ENCODE data around the gene BUD13.
A peak's percentile ranks its signal among the peaks of the same experiment; 100 is the strongest.

The BUD13 gene

DNA sequence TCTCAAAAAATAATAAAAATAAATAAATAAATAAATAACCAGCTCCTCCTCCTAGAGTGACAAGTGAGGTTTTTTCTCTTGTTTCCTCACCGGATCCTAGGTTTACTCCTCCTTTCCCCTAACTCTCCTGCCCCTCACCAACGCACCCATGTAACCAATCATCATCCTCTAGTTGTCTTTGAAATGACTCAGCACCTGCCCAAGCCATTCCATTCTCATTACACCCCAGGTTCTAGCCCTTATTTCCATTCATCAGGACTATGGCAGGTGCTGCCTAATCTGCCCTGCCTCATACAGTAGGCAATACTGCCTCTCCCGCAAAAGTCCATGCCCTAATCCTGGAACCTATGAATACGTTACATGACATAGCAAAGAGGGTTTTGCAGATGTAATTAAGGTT is 60.4 kb downstream of the BUD13 start:
- no peak for DNase-seq

DNA sequence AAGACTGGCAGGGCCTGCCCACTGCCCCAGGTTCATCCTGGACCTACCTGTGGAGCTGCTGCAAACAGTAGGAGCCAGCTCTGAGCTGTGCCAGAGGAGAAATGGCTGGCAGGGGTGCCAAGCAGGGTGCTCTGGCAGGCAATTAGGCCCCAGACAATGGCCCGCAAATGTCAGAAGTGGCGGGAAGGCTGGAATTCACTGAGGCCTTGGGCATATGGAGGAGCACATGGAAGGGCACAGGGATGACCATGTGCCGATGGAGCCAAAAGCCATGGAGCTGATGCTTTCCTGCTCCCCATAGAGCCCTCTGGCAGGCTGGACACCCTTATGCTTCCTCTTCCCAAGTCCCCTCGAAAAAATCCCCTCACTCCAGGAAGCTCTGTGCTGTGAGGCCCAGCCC is 62.0 kb downstream of the BUD13 start:
- no peak for DNase-seq

GRCh38 chr11:116710001-116710674 is 62.6 kb downstream of the BUD13 start:
- DNase-seq = no peak

- no peak for DNase-seq
These were observed 65.0 kb downstream of the BUD13 start for GRCh38 chr11:116707746-116708145.

GRCh38 chr11:116707161-116707629 is 65.6 kb downstream of the BUD13 start:
- DNase-seq = peak; percentile 37

DNA sequence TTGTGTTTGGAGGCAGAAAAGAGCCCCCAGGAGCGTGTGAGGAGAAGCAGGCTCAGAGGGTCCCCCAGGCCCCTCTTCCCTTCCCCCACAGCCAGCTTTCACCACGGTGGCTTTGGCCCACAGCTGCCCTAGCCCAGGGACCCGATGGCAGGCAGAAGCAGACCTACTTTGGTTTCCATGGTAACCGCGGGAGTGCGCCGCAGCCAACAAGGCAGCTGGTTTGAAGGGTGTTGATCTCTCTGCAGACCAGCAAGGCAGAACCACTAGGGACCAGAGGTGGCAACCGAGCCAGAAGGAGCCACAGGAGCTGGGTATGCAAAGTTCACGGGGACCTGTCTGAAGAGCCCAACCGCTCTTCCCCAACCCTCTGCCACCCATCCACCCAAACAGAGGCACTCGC is 69.4 kb downstream of the BUD13 start:
- DNase-seq = peak; percentile 91

DNA sequence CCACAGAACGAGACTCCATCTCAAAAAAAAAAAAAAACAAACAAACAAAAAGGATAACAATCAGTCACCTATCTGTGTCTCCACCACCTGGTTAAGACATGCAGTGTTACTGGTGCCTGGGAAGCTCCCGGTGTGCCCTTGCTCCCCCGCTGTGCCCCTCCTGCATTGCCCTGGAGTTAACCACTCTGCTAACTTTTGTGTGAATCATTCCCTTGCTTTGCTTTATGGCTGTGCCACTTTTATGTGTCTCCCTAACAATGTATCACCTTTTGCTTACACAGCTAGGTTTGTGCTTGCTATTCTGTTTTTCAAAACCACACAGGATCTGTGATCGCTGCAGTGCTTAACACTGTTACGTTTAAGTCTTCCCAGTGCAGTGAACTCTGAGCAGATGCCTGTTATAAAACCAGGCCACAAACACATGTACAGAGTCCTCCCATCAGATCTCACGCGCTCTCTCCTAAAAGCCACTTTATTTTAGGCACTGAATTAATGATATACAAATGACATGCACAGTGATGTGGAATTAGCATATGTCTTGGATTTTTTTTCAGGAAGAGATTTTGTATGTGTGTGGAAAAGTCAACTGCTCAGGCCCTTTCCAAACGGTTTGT is 69.9 kb downstream of the BUD13 start:
- DNase-seq = no peak

DNA sequence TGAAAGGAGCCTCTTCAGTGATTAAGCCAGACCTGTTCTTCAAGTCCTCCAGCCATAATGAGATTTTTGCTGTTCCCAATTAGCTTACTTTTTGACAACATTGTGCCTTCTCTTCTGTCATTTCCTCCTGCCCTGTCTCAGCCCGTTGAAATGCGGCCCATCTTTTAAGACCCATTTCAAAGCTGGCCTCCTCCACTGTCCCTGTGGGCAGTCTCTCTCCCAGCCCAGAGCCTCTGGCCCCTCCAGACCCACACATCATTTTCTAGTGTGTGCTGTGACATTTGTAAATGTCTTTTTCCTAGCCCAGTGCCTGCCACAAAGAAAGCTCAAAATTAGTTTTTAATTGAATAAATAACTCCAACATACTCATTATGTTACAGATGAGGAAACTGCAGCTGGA is 70.9 kb downstream of the BUD13 start:
- no peak for DNase-seq

DNA sequence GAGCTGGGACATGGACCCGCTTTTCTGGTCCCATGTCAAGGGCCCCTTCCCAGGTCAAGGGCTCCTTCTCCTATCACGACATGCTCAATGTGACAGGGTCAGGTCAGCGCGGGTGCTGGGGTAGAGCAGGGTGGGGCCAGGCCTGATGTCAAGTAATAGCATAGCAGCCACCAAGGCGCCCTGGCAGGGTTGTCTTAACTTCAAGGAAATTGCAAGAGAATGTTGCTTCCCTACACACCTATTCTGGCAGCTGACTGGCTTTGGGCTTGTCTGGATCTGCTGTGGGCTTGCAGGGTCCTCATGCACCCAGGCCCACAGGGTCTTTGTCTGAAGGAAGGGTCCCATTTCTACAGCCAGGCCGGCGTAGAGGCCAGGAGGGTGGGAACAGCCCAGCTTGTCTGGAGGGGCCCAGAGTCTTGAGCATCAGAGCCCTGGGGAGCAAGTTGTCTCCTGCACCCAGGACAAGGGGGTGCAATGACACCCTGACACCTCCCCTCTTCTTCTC is 71.4 kb downstream of the BUD13 start:
- no peak for DNase-seq

DNA sequence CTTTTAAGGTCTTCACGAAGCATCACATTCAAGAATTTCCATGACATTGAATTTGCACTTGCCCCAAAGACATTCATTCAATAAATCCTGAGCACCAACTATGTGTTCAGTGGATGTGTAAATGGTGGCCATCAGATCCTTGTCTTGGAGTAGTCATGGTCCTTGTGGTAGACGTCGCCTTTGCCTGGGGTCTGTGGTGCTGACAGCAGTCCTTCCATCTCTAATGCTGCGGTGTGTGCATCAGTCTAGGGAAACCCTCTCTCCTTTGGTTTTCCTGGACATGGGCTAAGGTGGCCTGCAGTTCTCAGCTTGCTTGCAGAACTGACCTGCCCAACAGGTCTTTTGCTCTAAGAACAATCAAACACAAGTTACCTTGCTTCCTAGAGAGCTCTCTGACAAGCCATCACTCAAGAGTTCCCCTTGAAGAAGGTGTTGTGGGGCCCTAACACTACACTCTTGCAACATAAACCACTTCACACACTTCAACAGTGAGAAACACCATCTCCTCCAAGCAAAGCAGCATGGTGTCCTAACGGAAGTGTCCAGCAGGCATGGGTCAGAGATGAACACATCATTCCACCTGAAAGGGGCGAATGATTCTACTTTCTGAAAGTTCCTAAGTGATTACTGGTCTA is 72.1 kb downstream of the BUD13 start:
- DNase-seq = no peak
